Measurements from ENCODE around the gene CCDC158. TPM values are rescaled to one million over a fixed set of nuclear protein-coding genes. Genes with fewer than 3 reads are reported as not detected.

CCDC158 gene
- total RNA-seq, 3 donors from 2014 or later (not counting 1 experiment from before 2014, with no cell fraction given), result not detected

DNA sequence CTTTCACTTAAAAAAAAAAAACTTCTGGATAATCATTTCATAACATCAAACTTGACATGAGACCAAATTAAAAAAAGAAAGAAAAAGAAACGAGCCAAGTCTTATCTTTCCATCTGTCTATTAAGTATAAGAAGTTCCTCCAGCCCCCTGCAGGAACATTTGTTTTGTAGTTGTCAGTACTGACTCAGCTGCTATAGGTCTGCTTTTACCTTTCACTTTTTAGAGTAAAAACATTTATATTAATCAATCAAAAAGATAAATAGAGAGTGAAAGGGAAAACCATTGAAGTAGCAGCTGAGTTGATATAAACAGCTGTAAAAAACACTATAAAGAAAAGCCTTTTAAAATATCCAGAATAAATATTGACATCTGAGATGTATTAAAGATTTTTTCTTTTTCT is 46.1 kb downstream of the CCDC158 start:
- Mint-ChIP-seq H3K27ac (no peak overlapping the region), H3K27me3 (ENCODE audit: low read depth in 2 of 2) (peaks cover 5 to 6% of the 10 kb centered on the region in 2 donors), H3K36me3 (no peaks in the 10 kb centered on the region), H3K9me3 (no peaks in the 10 kb centered on the region), H3K4me3 (no peak overlapping the region), H3K4me1 (peaks cover 0 to 5% of the 10 kb centered on the region in 2 donors)
- no peak overlapping the region for H3K27ac ChIP-seq (ENCODE audit: low read length)
- H3K36me3 ChIP-seq (ENCODE audit: control insufficient read depth, insufficient read depth, low read length), result no peaks in the 10 kb centered on the region
- no CpG with 5 or more reads among the region's 1 CpG for WGBS (ENCODE audit: insufficient coverage)
- no peak overlapping the region for H3K4me3 ChIP-seq (ENCODE audit: low read length)
- no peak for TF ChIP-seq CTCF (IDR thresholded peaks at IDR 0.05)
- no peaks in the 10 kb centered on the region for H3K4me1 ChIP-seq (ENCODE audit: control insufficient read depth, insufficient read depth, low read length)
- intact Hi-C loops (cut with micrococcal nuclease), result no loop called here
- H3K27me3 ChIP-seq (ENCODE audit: control insufficient read depth, insufficient read depth, low read length), result no peaks in the 10 kb centered on the region
- no peak for ATAC-seq
- H3K9me3 ChIP-seq (ENCODE audit: control insufficient read depth, insufficient read depth, low read length), result no peaks in the 10 kb centered on the region
- no peak for DNase-seq

- 73% methylated on average over 4 of the region's 6 CpGs for WGBS (ENCODE audit: insufficient coverage)
- no peaks in the 10 kb centered on the region for H3K36me3 Mint-ChIP-seq
- no peak for ATAC-seq
- H3K9me3 Mint-ChIP-seq, result no peaks in the 10 kb centered on the region
- no peak overlapping the region for H3K4me3 Mint-ChIP-seq
- no peak for TF ChIP-seq CTCF (IDR thresholded peaks at IDR 0.05)
- H3K27ac Mint-ChIP-seq, result no peak overlapping the region
- no peaks in the 10 kb centered on the region for H3K36me3 ChIP-seq (ENCODE audit: control insufficient read depth, insufficient read depth, low read length)
- H3K4me1 ChIP-seq (ENCODE audit: control insufficient read depth, insufficient read depth, low read length), result no peaks in the 10 kb centered on the region
- H3K27ac ChIP-seq (ENCODE audit: low read length), result no peak overlapping the region
- no peaks in the 10 kb centered on the region for H3K27me3 ChIP-seq (ENCODE audit: control insufficient read depth, insufficient read depth, low read length)
- intact Hi-C loops (cut with micrococcal nuclease), result no loop called here
- peaks cover 5 to 6% of the 10 kb centered on the region in 2 donors for H3K27me3 Mint-ChIP-seq (ENCODE audit: low read depth in 2 of 2)
- H3K4me3 ChIP-seq (ENCODE audit: low read length), result no peak overlapping the region
- peaks cover 0 to 5% of the 10 kb centered on the region in 2 donors for H3K4me1 Mint-ChIP-seq
- no peak for DNase-seq
- no peaks in the 10 kb centered on the region for H3K9me3 ChIP-seq (ENCODE audit: control insufficient read depth, insufficient read depth, low read length)
These were observed 46.9 kb downstream of the CCDC158 start for GRCh38 chr4:76373919-76374552.

GRCh38 chr4:76366737-76367136 is 54.2 kb downstream of the CCDC158 start:
- no peak for DNase-seq
- peaks cover 15 to 24% of the 10 kb centered on the region in 2 donors for H3K27me3 Mint-ChIP-seq (ENCODE audit: low read depth in 2 of 2)
- no peaks in the 10 kb centered on the region for H3K4me1 ChIP-seq (ENCODE audit: control insufficient read depth, insufficient read depth, low read length)
- no peaks in the 10 kb centered on the region for H3K9me3 ChIP-seq (ENCODE audit: control insufficient read depth, insufficient read depth, low read length)
- no peak for TF ChIP-seq CTCF (IDR thresholded peaks at IDR 0.05)
- H3K4me3 Mint-ChIP-seq, result no peak overlapping the region
- no peak for ATAC-seq
- H3K4me3 ChIP-seq (ENCODE audit: low read length), result no peak overlapping the region
- H3K27ac ChIP-seq (ENCODE audit: low read length), result no peak overlapping the region
- 84% methylated on average over 4 of the region's 4 CpGs for WGBS (ENCODE audit: insufficient coverage)
- intact Hi-C loops (cut with micrococcal nuclease), result no loop called here
- H3K9me3 Mint-ChIP-seq, result no peaks in the 10 kb centered on the region
- H3K27ac Mint-ChIP-seq, result no peak overlapping the region
- no peaks in the 10 kb centered on the region for H3K4me1 Mint-ChIP-seq
- H3K27me3 ChIP-seq (ENCODE audit: control insufficient read depth, insufficient read depth, low read length), result no peaks in the 10 kb centered on the region
- no peaks in the 10 kb centered on the region for H3K36me3 Mint-ChIP-seq
- no peaks in the 10 kb centered on the region for H3K36me3 ChIP-seq (ENCODE audit: control insufficient read depth, insufficient read depth, low read length)

GRCh38 chr4:76365636-76366035 is 55.3 kb downstream of the CCDC158 start:
- Histone ChIP-seq H3K4me3 (ENCODE audit: low read length) (no peak overlapping the region), H3K4me1 (ENCODE audit: control insufficient read depth, insufficient read depth, low read length) (no peaks in the 10 kb centered on the region), H3K9me3 (ENCODE audit: control insufficient read depth, insufficient read depth, low read length) (no peaks in the 10 kb centered on the region), H3K27ac (ENCODE audit: low read length) (no peak overlapping the region), H3K27me3 (ENCODE audit: control insufficient read depth, insufficient read depth, low read length) (no peaks in the 10 kb centered on the region), H3K36me3 (ENCODE audit: control insufficient read depth, insufficient read depth, low read length) (no peaks in the 10 kb centered on the region)
- DNase-seq (no peak), ATAC-seq (no peak)
- H3K4me3 Mint-ChIP-seq, result no peak overlapping the region
- H3K4me1 Mint-ChIP-seq, result no peaks in the 10 kb centered on the region
- intact Hi-C loops (cut with micrococcal nuclease), result no loop called here
- peaks cover 0 to 2% of the 10 kb centered on the region in 2 donors for H3K9me3 Mint-ChIP-seq
- no peak overlapping the region for H3K27ac Mint-ChIP-seq
- peaks cover 15 to 24% of the 10 kb centered on the region in 2 donors for H3K27me3 Mint-ChIP-seq (ENCODE audit: low read depth in 2 of 2)
- 89% methylated on average over 3 of the region's 3 CpGs for WGBS (ENCODE audit: insufficient coverage)
- H3K36me3 Mint-ChIP-seq, result no peaks in the 10 kb centered on the region
- no peak for TF ChIP-seq CTCF (IDR thresholded peaks at IDR 0.05)

All from natural killer cell (primary cell).